ENCODE data around the gene TRERF1.

Gene TRERF1

DNA sequence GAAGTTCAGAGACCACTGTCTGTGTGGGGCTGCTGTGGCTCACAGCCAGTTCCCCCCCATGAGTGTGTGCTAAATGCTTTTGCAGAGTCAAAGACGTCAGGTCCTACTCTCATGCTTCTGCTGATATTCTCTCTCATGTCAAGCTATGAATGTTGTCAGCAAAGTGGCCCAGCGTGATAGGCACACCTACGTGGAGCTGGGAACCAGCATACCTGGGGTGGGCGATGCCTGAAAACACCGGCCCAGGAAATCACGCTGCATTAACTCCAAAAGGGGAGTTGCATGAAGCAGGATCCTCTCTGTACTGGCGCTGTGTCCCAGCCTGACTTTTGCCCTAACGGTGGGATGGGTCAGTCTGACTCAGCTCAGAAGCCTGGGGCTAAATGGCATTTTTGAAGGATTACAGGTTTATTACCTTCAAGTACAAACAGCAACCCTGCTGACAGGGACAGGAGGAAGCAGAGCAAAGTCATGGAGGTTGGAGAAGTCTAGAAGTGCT, 225.0 kb downstream of the TRERF1 start:
- TF ChIP-seq CTCF (IDR thresholded peaks at IDR 0.05; ENCODE audit: insufficient read depth, low read length, poor library complexity, severe bottlenecking) (no peak), EZH2phosphoT487 (conservative IDR thresholded peaks at IDR 0.05; ENCODE audit: low read length) (no peak)
- H3K4me3 ChIP-seq (ENCODE audit: insufficient read depth, low read length, poor library complexity, severe bottlenecking), result no peak overlapping the region
- H3K4me2 ChIP-seq (ENCODE audit: low read depth, low read length, poor library complexity, severe bottlenecking), result no peak overlapping the region
- no peak overlapping the region for H3K27ac ChIP-seq (ENCODE audit: low read depth, low read length)
- H3K9me3 ChIP-seq (ENCODE audit: insufficient read depth, low read length), result no peaks in the 10 kb centered on the region
- no peaks in the 10 kb centered on the region for H3K9me2 ChIP-seq (replicated peaks; ENCODE audit: insufficient read depth, low read length)
- H3K9ac ChIP-seq (ENCODE audit: low read length), result no peak overlapping the region
- no peaks in the 10 kb centered on the region for H3K36me3 ChIP-seq (ENCODE audit: low read length)
- H3K27me3 ChIP-seq (ENCODE audit: low read length), result no peaks in the 10 kb centered on the region
- no peak overlapping the region for H2AFZ ChIP-seq (ENCODE audit: low read depth, low read length, severe bottlenecking)
- no peaks in the 10 kb centered on the region for H3F3A ChIP-seq (ENCODE audit: insufficient read depth)
- H4K20me1 ChIP-seq (ENCODE audit: low read depth, low read length), result no peaks in the 10 kb centered on the region
- no peaks in the 10 kb centered on the region for H3K79me2 ChIP-seq (ENCODE audit: insufficient read depth, low read length)

DNA sequence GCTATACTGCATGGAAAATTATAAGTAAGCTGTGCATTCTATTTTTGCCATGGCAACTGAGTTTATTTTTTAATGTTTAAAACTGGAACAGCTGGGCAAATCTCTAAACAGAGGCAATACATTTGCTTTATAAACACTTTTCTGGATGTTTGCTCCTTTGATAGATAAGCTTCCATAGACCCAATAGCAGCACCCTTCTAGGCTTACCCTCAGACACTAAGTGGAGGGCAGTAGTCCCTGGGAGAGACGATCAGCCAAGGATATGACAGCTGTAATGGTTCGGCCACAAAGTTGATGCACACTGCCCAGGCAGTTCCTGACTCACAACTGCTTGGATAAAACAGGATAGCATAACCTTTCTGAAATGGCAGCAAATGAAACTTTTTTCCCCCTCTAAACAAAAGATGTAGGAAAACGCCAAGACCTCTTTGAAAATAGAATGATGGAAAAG, 225.5 kb downstream of the TRERF1 start:
- Histone ChIP-seq H2AFZ (ENCODE audit: low read depth, low read length, severe bottlenecking) (no peak overlapping the region), H3K9me3 (ENCODE audit: insufficient read depth, low read length) (no peaks in the 10 kb centered on the region), H3K9me2 (replicated peaks; ENCODE audit: insufficient read depth, low read length) (no peaks in the 10 kb centered on the region), H3K79me2 (ENCODE audit: insufficient read depth, low read length) (no peaks in the 10 kb centered on the region), H3F3A (ENCODE audit: insufficient read depth) (no peaks in the 10 kb centered on the region), H3K27me3 (ENCODE audit: low read length) (no peaks in the 10 kb centered on the region), H3K4me3 (ENCODE audit: insufficient read depth, low read length, poor library complexity, severe bottlenecking) (no peak overlapping the region), H3K36me3 (ENCODE audit: low read length) (no peaks in the 10 kb centered on the region), H3K4me2 (ENCODE audit: low read depth, low read length, poor library complexity, severe bottlenecking) (no peak overlapping the region), H3K27ac (ENCODE audit: low read depth, low read length) (no peak overlapping the region), H4K20me1 (ENCODE audit: low read depth, low read length) (no peaks in the 10 kb centered on the region), H3K9ac (ENCODE audit: low read length) (no peak overlapping the region)
- TF ChIP-seq EZH2phosphoT487 (conservative IDR thresholded peaks at IDR 0.05; ENCODE audit: low read length), result no peak

DNA sequence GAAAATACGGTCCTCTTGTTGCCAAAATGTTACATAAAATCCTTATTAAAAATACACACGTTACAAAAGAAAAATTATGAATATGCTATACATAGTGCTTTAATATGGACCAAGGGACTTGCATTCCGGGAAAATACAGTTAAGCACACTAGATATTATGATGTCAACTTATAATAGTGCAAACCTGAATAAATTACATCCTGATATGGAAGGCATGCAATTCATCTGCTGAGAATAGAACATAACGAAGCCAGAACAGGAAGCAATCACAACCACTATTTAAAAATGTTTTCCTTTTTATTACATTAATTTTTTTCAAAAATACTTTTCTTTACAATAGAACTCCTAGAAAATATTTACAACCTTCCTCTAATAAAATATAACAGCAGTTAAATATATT, 226.3 kb downstream of the TRERF1 start:
- H3K4me2 ChIP-seq (ENCODE audit: low read depth, low read length, poor library complexity, severe bottlenecking), result no peak overlapping the region
- no peak overlapping the region for H2AFZ ChIP-seq (ENCODE audit: low read depth, low read length, severe bottlenecking)
- H3K27ac ChIP-seq (ENCODE audit: low read depth, low read length), result no peak overlapping the region
- H3K4me3 ChIP-seq (ENCODE audit: insufficient read depth, low read length, poor library complexity, severe bottlenecking), result no peak overlapping the region
- no peaks in the 10 kb centered on the region for H3F3A ChIP-seq (ENCODE audit: insufficient read depth)
- TF ChIP-seq CTCF (IDR thresholded peaks at IDR 0.05; ENCODE audit: insufficient read depth, low read length, poor library complexity, severe bottlenecking) (no peak), EZH2phosphoT487 (conservative IDR thresholded peaks at IDR 0.05; ENCODE audit: low read length) (no peak)
- H4K20me1 ChIP-seq (ENCODE audit: low read depth, low read length), result no peaks in the 10 kb centered on the region
- H3K79me2 ChIP-seq (ENCODE audit: insufficient read depth, low read length), result no peaks in the 10 kb centered on the region
- H3K36me3 ChIP-seq (ENCODE audit: low read length), result no peaks in the 10 kb centered on the region
- no peak overlapping the region for H3K9ac ChIP-seq (ENCODE audit: low read length)
- no peaks in the 10 kb centered on the region for H3K9me3 ChIP-seq (ENCODE audit: insufficient read depth, low read length)
- H3K27me3 ChIP-seq (ENCODE audit: low read length), result no peaks in the 10 kb centered on the region
- no peaks in the 10 kb centered on the region for H3K9me2 ChIP-seq (replicated peaks; ENCODE audit: insufficient read depth, low read length)

DNA sequence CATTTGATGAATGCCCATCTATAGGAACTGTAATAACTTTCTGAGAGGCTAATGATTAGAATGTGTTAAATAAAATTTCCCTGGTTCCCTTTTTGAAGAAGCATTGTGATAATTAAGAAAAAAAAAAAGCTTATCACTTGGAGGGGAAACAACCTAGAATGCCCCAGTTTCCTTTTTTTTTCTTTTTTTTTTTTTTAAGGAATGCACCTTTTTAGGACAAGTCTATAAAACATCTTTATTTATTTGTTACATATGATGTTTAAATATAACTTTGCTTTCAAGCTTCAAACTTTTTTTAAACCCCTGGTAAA, 226.7 kb downstream of the TRERF1 start:
- H3K4me2 ChIP-seq (ENCODE audit: low read depth, low read length, poor library complexity, severe bottlenecking), result no peak overlapping the region
- TF ChIP-seq CTCF (IDR thresholded peaks at IDR 0.05; ENCODE audit: insufficient read depth, low read length, poor library complexity, severe bottlenecking) (no peak), EZH2phosphoT487 (conservative IDR thresholded peaks at IDR 0.05; ENCODE audit: low read length) (no peak)
- H3K27me3 ChIP-seq (ENCODE audit: low read length), result no peaks in the 10 kb centered on the region
- H3K9ac ChIP-seq (ENCODE audit: low read length), result no peak overlapping the region
- H3F3A ChIP-seq (ENCODE audit: insufficient read depth), result peaks cover 2% of the 10 kb centered on the region; the same call in 1 of the 2 replicates
- no peak overlapping the region for H3K4me3 ChIP-seq (ENCODE audit: insufficient read depth, low read length, poor library complexity, severe bottlenecking)
- H3K9me3 ChIP-seq (ENCODE audit: insufficient read depth, low read length), result no peaks in the 10 kb centered on the region
- H3K36me3 ChIP-seq (ENCODE audit: low read length), result no peaks in the 10 kb centered on the region
- no peak overlapping the region for H3K27ac ChIP-seq (ENCODE audit: low read depth, low read length)
- no peaks in the 10 kb centered on the region for H3K9me2 ChIP-seq (replicated peaks; ENCODE audit: insufficient read depth, low read length)
- no peaks in the 10 kb centered on the region for H3K79me2 ChIP-seq (ENCODE audit: insufficient read depth, low read length)
- no peaks in the 10 kb centered on the region for H4K20me1 ChIP-seq (ENCODE audit: low read depth, low read length)
- no peak overlapping the region for H2AFZ ChIP-seq (ENCODE audit: low read depth, low read length, severe bottlenecking)
